Spleen (tissue), 11 donors: Measurements from ENCODE around the gene MRAP. TPM values are rescaled to one million over a fixed set of nuclear protein-coding genes. Genes with fewer than 3 reads are reported as not detected.

Experiments used
- DNase-seq: peaks from one replicate; pipeline ENCODE4 v3.0.0-alpha.2; 2020
- H3K27ac ChIP-seq, 8 donors: fragments of 200-600 bp; sonication (generic) in 7 of 8; 1 replicate in 4 of 8; 2 replicates in 4 of 8; pipeline versions ENCODE4 v1.5.0 to v1.8.0; 2016 to 2021; ENCODE audit warnings: inconsistent platforms in 4 of 8, mild to moderate bottlenecking in 4 of 8, moderate library complexity in 1 of 8
- H3K27me3 ChIP-seq, 7 donors: fragments of 200-600 bp; sonication (generic) in 6 of 7; replicated peaks in 1 of 7; 1 replicate in 4 of 7; 2 replicates in 3 of 7; pipeline versions ENCODE4 v1.5.0 to v1.8.0; 2016 to 2021; ENCODE audit warnings: inconsistent platforms in 3 of 7, mild to moderate bottlenecking in 1 of 7
- H3K36me3 ChIP-seq, 6 donors: fragments of 200-600 bp; sonication (generic) in 5 of 6; 1 replicate in 4 of 6; 2 replicates in 2 of 6; pipeline versions ENCODE4 v1.5.0 to v1.8.0; 2016 to 2021; ENCODE audit warnings: inconsistent platforms in 2 of 6
- H3K4me1 ChIP-seq, 6 donors: fragments of 200-600 bp; sonication (generic) in 5 of 6; 1 replicate in 3 of 6; 2 replicates in 3 of 6; pipeline versions ENCODE4 v1.5.0 to v1.8.0; 2016 to 2021; ENCODE audit warnings: inconsistent platforms in 3 of 6
- H3K4me3 ChIP-seq, 8 donors: fragments of 200-600 bp; sonication (generic) in 7 of 8; 1 replicate in 4 of 8; 2 replicates in 4 of 8; pipeline versions ENCODE4 v1.5.0 to v1.8.0; 2016 to 2021; ENCODE audit warnings: inconsistent platforms in 4 of 8, mild to moderate bottlenecking in 4 of 8, moderate library complexity in 2 of 8
- H3K9me3 ChIP-seq, 8 donors: fragments of 200-600 bp; sonication (generic) in 7 of 8; 1 replicate in 4 of 8; 2 replicates in 4 of 8; pipeline versions ENCODE4 v1.5.0 to v1.8.0; 2016 to 2021; ENCODE audit warnings: inconsistent platforms in 4 of 8
- POLR2A ChIP-seq, 3 donors: fragments of 450-650 bp; IDR thresholded peaks; one replicate each; pipeline ENCODE4 v1.5.1; 2017; ENCODE audit warnings: antibody characterized with exemption in 3 of 3, mild to moderate bottlenecking in 1 of 3
- POLR2AphosphoS5 ChIP-seq, 3 donors: sonication (generic); formaldehyde crosslinking; IDR thresholded peaks; one replicate each; pipeline ENCODE4 v1.5.1; 2017; ENCODE audit warnings: antibody characterized with exemption in 3 of 3
- WGBS, 5 donors: extraction: QIAGEN DNeasy Blood & Tissue Kit in 3 of 5; methylation state at CpG; one replicate each; pipeline versions ENCODE4 v1.1.5 to v1.1.7; 2013 to 2018; 5-methylcytosine and 5-hydroxymethylcytosine counted together
- intact Hi-C: fragments of 100-400 bp; cut with DNase I; formaldehyde crosslinking; loops from one replicate; pipeline ENCODE4 v1.15.0; 2023; ENCODE audit warnings: low total_unique reads
- polyA plus RNA-seq, 3 donors: library from polyadenylated mRNA; stranded (reverse); fragments of 200-250 nt; gene quantifications; one replicate each; pipeline ENCODE4 v1.2.1, GENCODE V29; 2013
- total RNA-seq, 7 donors: library from RNA; depleted of rRNA in 3 of 7; stranded (reverse); fragments of >200 nt in 3 of 7; fragmentation: NEBNext Ultra II Directional in 4 of 7; extraction: Animal tissue kit (Norgen Biotek cat#: 25700) in 4 of 7; gene quantifications; one replicate each; pipeline versions ENCODE4 v1.1.0 to v1.2.1, GENCODE V29; 2016 to 2021
- TF ChIP-seq, protein P1 (sequence below), 11 experiments: fragments of 200-600 bp in 7 of 11; fragments of 450-650 bp in 4 of 11; sonication (generic) in 4 of 11; IDR thresholded peaks in 8 of 11; conservative IDR thresholded peaks in 3 of 11; 1 replicate in 7 of 11; 2 replicates in 4 of 11; pipeline versions ENCODE4 v1.4.0 to v1.8.0; 2016 to 2021; ENCODE audit warnings: antibody characterized with exemption in 11 of 11, inconsistent platforms in 4 of 11, mild to moderate bottlenecking in 1 of 11
- donor health status: healthy with polysubstance abuse.
- donor health status: DM: no; HTN: no; CAD: no; lungs with moderate emphysema.
- donor health status: DM: no; HTN: no; CAD: no.
- donor health status: Bipolar disorder and iron deficiency.
- donor health status: healthy.
- donor health status: DM: no; HTN: no; CAD: no.
- donor health status: DM: yes; HTN: yes; CAD: no.

The MRAP gene
- total and polyA plus RNA-seq, 10 donors, result 0.09 TPM; not detected in 9

DNA sequence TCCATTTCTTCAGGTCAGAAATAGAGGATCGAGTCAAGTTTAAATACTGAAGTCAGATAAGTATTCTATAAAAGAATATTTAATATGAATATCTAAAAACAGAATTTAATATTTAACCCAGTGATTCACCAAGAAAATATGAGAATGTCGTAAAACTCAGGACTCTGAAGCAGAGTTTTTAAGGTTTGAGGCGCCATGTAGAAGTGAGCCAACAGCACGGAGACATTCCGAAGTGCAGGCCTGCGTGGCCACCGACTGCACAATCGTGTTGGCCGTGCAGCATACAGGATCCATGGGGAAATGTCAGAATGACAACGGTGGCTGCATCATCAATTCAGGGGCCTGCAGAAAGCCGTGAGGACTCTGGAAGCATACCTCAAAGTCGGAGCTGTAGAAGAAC, 23.4 kb downstream of the MRAP start:
- Histone ChIP-seq H3K4me1 (no peaks in the 10 kb centered on the region), H3K36me3 (peaks cover 0 to 100% (median 93%) of the 10 kb centered on the region in 6 donors), H3K27ac (no peak overlapping the region), H3K27me3 (no peaks in the 10 kb centered on the region), H3K4me3 (no peak overlapping the region), H3K9me3 (no peaks in the 10 kb centered on the region)
- intact Hi-C loops, result no loop called here
- TF ChIP-seq, protein P1, sequence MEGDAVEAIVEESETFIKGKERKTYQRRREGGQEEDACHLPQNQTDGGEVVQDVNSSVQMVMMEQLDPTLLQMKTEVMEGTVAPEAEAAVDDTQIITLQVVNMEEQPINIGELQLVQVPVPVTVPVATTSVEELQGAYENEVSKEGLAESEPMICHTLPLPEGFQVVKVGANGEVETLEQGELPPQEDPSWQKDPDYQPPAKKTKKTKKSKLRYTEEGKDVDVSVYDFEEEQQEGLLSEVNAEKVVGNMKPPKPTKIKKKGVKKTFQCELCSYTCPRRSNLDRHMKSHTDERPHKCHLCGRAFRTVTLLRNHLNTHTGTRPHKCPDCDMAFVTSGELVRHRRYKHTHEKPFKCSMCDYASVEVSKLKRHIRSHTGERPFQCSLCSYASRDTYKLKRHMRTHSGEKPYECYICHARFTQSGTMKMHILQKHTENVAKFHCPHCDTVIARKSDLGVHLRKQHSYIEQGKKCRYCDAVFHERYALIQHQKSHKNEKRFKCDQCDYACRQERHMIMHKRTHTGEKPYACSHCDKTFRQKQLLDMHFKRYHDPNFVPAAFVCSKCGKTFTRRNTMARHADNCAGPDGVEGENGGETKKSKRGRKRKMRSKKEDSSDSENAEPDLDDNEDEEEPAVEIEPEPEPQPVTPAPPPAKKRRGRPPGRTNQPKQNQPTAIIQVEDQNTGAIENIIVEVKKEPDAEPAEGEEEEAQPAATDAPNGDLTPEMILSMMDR (IDR thresholded peaks at IDR 0.05 in 8 of 11, conservative IDR thresholded peaks at IDR 0.05 in 3 of 11), result no peak
- no peak for TF ChIP-seq POLR2A (IDR thresholded peaks at IDR 0.05)
- TF ChIP-seq POLR2AphosphoS5 (IDR thresholded peaks at IDR 0.05), result no peak
- no peak for DNase-seq
- 94 to 97% (median 95%) methylated on average over 12 of the region's 12 CpGs for WGBS, 5 donors

DNA sequence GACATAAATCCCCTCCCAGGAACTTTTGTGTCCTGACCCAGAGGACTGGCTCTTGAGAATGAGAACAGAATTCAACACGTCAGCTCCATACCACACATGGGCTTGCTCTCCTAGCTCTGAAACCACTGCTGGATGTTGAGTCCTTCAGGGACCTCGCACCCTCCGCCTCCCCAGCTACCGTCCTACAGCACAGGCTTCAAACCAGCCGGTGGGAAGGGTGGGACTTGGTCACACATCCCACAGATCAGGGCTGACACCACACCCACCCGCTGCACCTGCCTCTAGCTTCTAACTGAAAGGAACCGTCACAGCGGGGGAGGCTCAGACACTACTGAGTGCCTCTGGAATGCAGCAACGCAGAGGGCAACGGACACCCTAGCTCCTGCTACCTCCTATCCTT, 24.0 kb downstream of the MRAP start:
- WGBS, 5 donors, result 92 to 97% (median 95%) methylated on average over 6 to 10 of the region's 10 CpGs
- no peak overlapping the region for H3K27ac ChIP-seq
- TF ChIP-seq POLR2A (IDR thresholded peaks at IDR 0.05) (no peak), POLR2AphosphoS5 (IDR thresholded peaks at IDR 0.05) (no peak)
- TF ChIP-seq, protein P1 (IDR thresholded peaks at IDR 0.05 in 8 of 11, conservative IDR thresholded peaks at IDR 0.05 in 3 of 11), result no peak
- peaks cover 0 to 100% (median 89%) of the 10 kb centered on the region in 6 donors for H3K36me3 ChIP-seq
- H3K4me1 ChIP-seq, result no peaks in the 10 kb centered on the region
- no peaks in the 10 kb centered on the region for H3K9me3 ChIP-seq
- H3K27me3 ChIP-seq, result no peaks in the 10 kb centered on the region
- intact Hi-C loops, result no loop called here
- H3K4me3 ChIP-seq, result no peak overlapping the region
- DNase-seq, result no peak

- 94 to 97% (median 95%) methylated on average over 8 of the region's 8 CpGs for WGBS, 5 donors
- H3K27ac ChIP-seq, result no peak overlapping the region
- H3K36me3 ChIP-seq, result peaks cover 0 to 100% (median 72%) of the 10 kb centered on the region in 6 donors
Observed at GRCh38 chr21:32325706-32326105, 27.1 kb downstream of the MRAP start.

DNA sequence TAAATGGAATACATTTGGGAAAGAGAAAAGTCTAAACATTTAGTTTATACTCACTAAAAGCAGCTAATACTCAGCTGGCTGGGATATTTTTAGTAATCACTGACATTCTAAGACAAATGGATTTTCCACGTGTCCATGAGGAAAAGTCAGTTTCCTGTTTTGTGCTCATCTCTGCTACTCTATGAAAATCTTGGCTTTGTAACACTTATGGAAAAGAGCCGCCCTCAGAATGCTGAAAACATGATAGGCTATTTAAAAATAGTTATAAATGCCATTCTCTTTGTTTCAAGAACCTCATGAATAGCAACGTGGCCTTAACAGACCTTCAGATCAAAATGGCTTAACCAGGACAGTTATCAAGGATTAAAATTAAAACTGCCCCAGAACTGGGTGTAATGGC, 29.9 kb downstream of the MRAP start:
- Histone ChIP-seq H3K4me3 (no peak overlapping the region), H3K27me3 (no peaks in the 10 kb centered on the region), H3K27ac (peak overlapping the region in 7 of 8 donors; percentile 34 to 68 (median 48)), H3K4me1 (peaks cover 0 to 12% (median 0%) of the 10 kb centered on the region in 6 donors), H3K9me3 (no peaks in the 10 kb centered on the region), H3K36me3 (peaks cover 0 to 97% (median 66%) of the 10 kb centered on the region in 6 donors)
- TF ChIP-seq, protein P1 (IDR thresholded peaks at IDR 0.05 in 8 of 11, conservative IDR thresholded peaks at IDR 0.05 in 3 of 11), result no peak
- TF ChIP-seq POLR2A (IDR thresholded peaks at IDR 0.05) (no peak), POLR2AphosphoS5 (IDR thresholded peaks at IDR 0.05) (no peak)
- DNase-seq, result no peak
- intact Hi-C loops, result no loop called here
- WGBS, 5 donors, result 51 to 71% (median 64%) methylated on average over 3 of the region's 3 CpGs

More at GRCh38 chr21:32325706-32326105, 27.1 kb downstream of the MRAP start:
- Histone ChIP-seq H3K4me3 (no peak overlapping the region), H3K9me3 (no peaks in the 10 kb centered on the region), H3K27me3 (no peaks in the 10 kb centered on the region), H3K4me1 (peaks cover 0 to 12% (median 0%) of the 10 kb centered on the region in 6 donors)
- DNase-seq, result no peak
- intact Hi-C loops, result no loop called here
- TF ChIP-seq, protein P1 (IDR thresholded peaks at IDR 0.05 in 8 of 11, conservative IDR thresholded peaks at IDR 0.05 in 3 of 11), result no peak
- no peak for TF ChIP-seq POLR2A (IDR thresholded peaks at IDR 0.05)
- TF ChIP-seq POLR2AphosphoS5 (IDR thresholded peaks at IDR 0.05), result no peak
